OCI-LY7 (cell line): ENCODE measurements around the gene LRRC31.

Source experiments
- EZH2phosphoT487 ChIP-seq: fragments of 200-600 bp; sonication (generic); IDR thresholded peaks from 2 replicates; pipeline ENCODE4 v1.6.1; 2018; ENCODE audit warnings: low read depth, borderline replicate concordance, mild to moderate bottlenecking, mixed run types, antibody characterized with exemption, low read length, moderate library complexity, mixed read lengths
- TF ChIP-seq, protein P1 (sequence below): fragments of 200-600 bp; sonication (generic); conservative IDR thresholded peaks from 2 replicates; pipeline ENCODE4 v1.5.1; 2014; ENCODE audit warnings: mild to moderate bottlenecking, antibody characterized with exemption, low read length, moderate library complexity, mixed read lengths

DNA sequence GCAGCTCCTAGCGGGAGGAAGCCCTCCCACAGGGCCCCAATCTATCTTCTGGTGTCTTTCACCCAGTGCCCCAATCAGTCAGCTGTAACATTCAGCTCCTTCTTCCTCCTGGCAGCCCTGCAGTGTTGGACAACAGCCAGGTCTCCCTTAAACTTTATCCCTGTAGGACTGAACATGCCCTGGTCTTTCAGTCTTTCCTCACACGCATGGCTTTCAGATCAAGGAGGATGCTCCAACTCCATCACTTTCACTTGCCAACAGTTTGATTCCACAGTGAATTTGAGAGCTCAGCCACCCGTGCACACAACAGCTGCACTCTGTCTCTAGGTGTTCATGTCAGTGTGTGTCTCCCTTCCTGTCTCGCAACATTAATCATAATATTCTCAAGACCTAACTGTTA is 28.6 kb downstream of the LRRC31 start:
- TF ChIP-seq, protein P1, sequence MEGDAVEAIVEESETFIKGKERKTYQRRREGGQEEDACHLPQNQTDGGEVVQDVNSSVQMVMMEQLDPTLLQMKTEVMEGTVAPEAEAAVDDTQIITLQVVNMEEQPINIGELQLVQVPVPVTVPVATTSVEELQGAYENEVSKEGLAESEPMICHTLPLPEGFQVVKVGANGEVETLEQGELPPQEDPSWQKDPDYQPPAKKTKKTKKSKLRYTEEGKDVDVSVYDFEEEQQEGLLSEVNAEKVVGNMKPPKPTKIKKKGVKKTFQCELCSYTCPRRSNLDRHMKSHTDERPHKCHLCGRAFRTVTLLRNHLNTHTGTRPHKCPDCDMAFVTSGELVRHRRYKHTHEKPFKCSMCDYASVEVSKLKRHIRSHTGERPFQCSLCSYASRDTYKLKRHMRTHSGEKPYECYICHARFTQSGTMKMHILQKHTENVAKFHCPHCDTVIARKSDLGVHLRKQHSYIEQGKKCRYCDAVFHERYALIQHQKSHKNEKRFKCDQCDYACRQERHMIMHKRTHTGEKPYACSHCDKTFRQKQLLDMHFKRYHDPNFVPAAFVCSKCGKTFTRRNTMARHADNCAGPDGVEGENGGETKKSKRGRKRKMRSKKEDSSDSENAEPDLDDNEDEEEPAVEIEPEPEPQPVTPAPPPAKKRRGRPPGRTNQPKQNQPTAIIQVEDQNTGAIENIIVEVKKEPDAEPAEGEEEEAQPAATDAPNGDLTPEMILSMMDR = no peak
- no peak for TF ChIP-seq EZH2phosphoT487
